Effector memory CD4-positive, alpha-beta T cell (primary cell): ENCODE measurements around the gene ARID5B.

ENCODE experiments used
- DNase-seq, 3 donors: peaks; one replicate each; pipeline ENCODE4 v3.0.0-alpha.2; 2020
- H3K27ac ChIP-seq: 2 replicates; pipeline ENCODE4 v1.7.0; 2013; ENCODE audit warnings: mild to moderate bottlenecking, low read length, moderate library complexity; ENCODE audit not compliant: insufficient read depth, poor library complexity, severe bottlenecking
- H3K27me3 ChIP-seq: replicated peaks from 2 replicates; pipeline ENCODE4 v1.7.0; 2013; ENCODE audit warnings: mild to moderate bottlenecking, low read length; ENCODE audit not compliant: insufficient read depth, control insufficient read depth, poor library complexity, severe bottlenecking
- H3K36me3 ChIP-seq: 2 replicates; pipeline ENCODE4 v1.7.0; 2013; ENCODE audit warnings: mild to moderate bottlenecking, low read length, moderate library complexity; ENCODE audit not compliant: control insufficient read depth, insufficient read depth
- H3K4me1 ChIP-seq: 2 replicates; pipeline ENCODE4 v1.7.0; 2013; ENCODE audit warnings: low read length, mild to moderate bottlenecking; ENCODE audit not compliant: control insufficient read depth, insufficient read depth, poor library complexity, severe bottlenecking
- H3K4me3 ChIP-seq: 2 replicates; pipeline ENCODE4 v1.7.0; 2013; ENCODE audit warnings: low read length, low read depth, mild to moderate bottlenecking; ENCODE audit not compliant: insufficient read depth, poor library complexity, severe bottlenecking
- H3K9me3 ChIP-seq: 2 replicates; pipeline ENCODE4 v1.7.0; 2013; ENCODE audit warnings: mild to moderate bottlenecking, low read length, moderate library complexity; ENCODE audit not compliant: control insufficient read depth

Gene ARID5B

GRCh38 chr10:61918989-61919388 lies 17.5 kb downstream of the ARID5B start:
- H3K36me3 ChIP-seq, result peaks cover 16% of the 10 kb centered on the region
- no peak overlapping the region for H3K4me3 ChIP-seq
- no peaks in the 10 kb centered on the region for H3K27me3 ChIP-seq
- no peak for DNase-seq
- H3K27ac ChIP-seq, result no peak overlapping the region
- no peaks in the 10 kb centered on the region for H3K9me3 ChIP-seq
- H3K4me1 ChIP-seq, result no peaks in the 10 kb centered on the region

GRCh38 chr10:61919646-61920215 lies 18.2 kb downstream of the ARID5B start:
- H3K36me3 ChIP-seq, result peaks cover 16% of the 10 kb centered on the region

GRCh38 chr10:61921143-61921542 lies 19.6 kb downstream of the ARID5B start:
- no peaks in the 10 kb centered on the region for H3K27me3 ChIP-seq
- H3K9me3 ChIP-seq, result no peaks in the 10 kb centered on the region
- no peaks in the 10 kb centered on the region for H3K4me1 ChIP-seq
- no peak for DNase-seq
- no peak overlapping the region for H3K4me3 ChIP-seq
- H3K36me3 ChIP-seq, result peaks cover 16% of the 10 kb centered on the region
- no peak overlapping the region for H3K27ac ChIP-seq

More at GRCh38 chr10:61919646-61920215, 18.2 kb downstream of the ARID5B start:
- no peak overlapping the region for H3K27ac ChIP-seq
- H3K4me1 ChIP-seq, result no peaks in the 10 kb centered on the region
- H3K4me3 ChIP-seq, result no peak overlapping the region
- no peaks in the 10 kb centered on the region for H3K9me3 ChIP-seq
- no peaks in the 10 kb centered on the region for H3K27me3 ChIP-seq
- DNase-seq, result no peak

- Histone ChIP-seq H3K4me1 (no peaks in the 10 kb centered on the region), H3K4me3 (no peak overlapping the region), H3K9me3 (no peaks in the 10 kb centered on the region), H3K36me3 (peaks cover 12% of the 10 kb centered on the region), H3K27ac (no peak overlapping the region), H3K27me3 (no peaks in the 10 kb centered on the region)
- no peak for DNase-seq
These were observed 21.9 kb downstream of the ARID5B start for GRCh38 chr10:61923210-61923949.

GRCh38 chr10:61923950-61924274 lies 22.4 kb downstream of the ARID5B start:
- H3K36me3 ChIP-seq, result peaks cover 12% of the 10 kb centered on the region
- no peaks in the 10 kb centered on the region for H3K27me3 ChIP-seq

GRCh38 chr10:61929555-61929954 lies 28.1 kb downstream of the ARID5B start:
- Histone ChIP-seq H3K27me3 (no peaks in the 10 kb centered on the region), H3K27ac (no peak overlapping the region), H3K36me3 (no peaks in the 10 kb centered on the region), H3K4me3 (no peak overlapping the region), H3K4me1 (peaks cover 9% of the 10 kb centered on the region), H3K9me3 (no peaks in the 10 kb centered on the region)
- no peak for DNase-seq

More at GRCh38 chr10:61923950-61924274, 22.4 kb downstream of the ARID5B start:
- DNase-seq, result no peak
- no peaks in the 10 kb centered on the region for H3K4me1 ChIP-seq
- H3K9me3 ChIP-seq, result no peaks in the 10 kb centered on the region
- no peak overlapping the region for H3K27ac ChIP-seq
- H3K4me3 ChIP-seq, result no peak overlapping the region

- DNase-seq, result no peak
- no peaks in the 10 kb centered on the region for H3K9me3 ChIP-seq
- H3K27me3 ChIP-seq, result no peaks in the 10 kb centered on the region
- H3K27ac ChIP-seq, result no peak overlapping the region
- H3K4me3 ChIP-seq, result no peak overlapping the region
- peaks cover 9% of the 10 kb centered on the region for H3K4me1 ChIP-seq
- no peaks in the 10 kb centered on the region for H3K36me3 ChIP-seq
These were observed 30.3 kb downstream of the ARID5B start for GRCh38 chr10:61931620-61932332.

- no peaks in the 10 kb centered on the region for H3K27me3 ChIP-seq
- no peak overlapping the region for H3K4me3 ChIP-seq
- no peak for DNase-seq
- H3K27ac ChIP-seq, result peak overlapping the region; percentile 49
- peaks cover 27% of the 10 kb centered on the region for H3K4me1 ChIP-seq
- H3K9me3 ChIP-seq, result no peaks in the 10 kb centered on the region
- no peaks in the 10 kb centered on the region for H3K36me3 ChIP-seq
These were observed 32.5 kb downstream of the ARID5B start for GRCh38 chr10:61933859-61934555.

GRCh38 chr10:61935077-61935476 lies 33.6 kb downstream of the ARID5B start:
- DNase-seq, result no peak
- Histone ChIP-seq H3K27ac (no peak overlapping the region), H3K4me1 (peaks cover 30% of the 10 kb centered on the region), H3K9me3 (no peaks in the 10 kb centered on the region), H3K36me3 (no peaks in the 10 kb centered on the region), H3K4me3 (no peak overlapping the region), H3K27me3 (no peaks in the 10 kb centered on the region)
